LNCaP clone FGC (cell line): ENCODE measurements around the gene NUDT5.

ENCODE experiments used
- DNase-seq: peaks from one replicate; pipeline ENCODE4 v3.0.0-alpha.2; 2011; ENCODE audit warnings: low read depth
- H3K4me3 ChIP-seq: 2 replicates; pipeline ENCODE4 v1.5.1; 2011; ENCODE audit warnings: mild to moderate bottlenecking, low read depth, low read length, control low read depth
- CTCF ChIP-seq: IDR thresholded peaks from 2 replicates; pipeline ENCODE4 v1.5.1; 2012; ENCODE audit warnings: mild to moderate bottlenecking; ENCODE audit not compliant: control insufficient read depth, insufficient read depth; ENCODE audit errors: extremely low read depth

Gene NUDT5

GRCh38 chr10:12195603-12196506 is at the start of gene NUDT5, which contains the start of gene CDC123:
Gene NUDT5 (minus strand): TSS chr10:12195891. CDS start chr10:12186291, 9,600 bp downstream.
Gene CDC123 (plus strand): TSS chr10:12196188. CDS start chr10:12196246, 58 bp downstream.
- no peak for TF ChIP-seq CTCF
- peak within 1 kb of the TSS; percentile 87 for H3K4me3 ChIP-seq
- peak; percentile 68 for DNase-seq

- TF ChIP-seq CTCF = no peak
Observed at GRCh38 chr10:12243864-12244620, 48.4 kb upstream of the NUDT5 start.

GRCh38 chr10:12241810-12242529 is 46.3 kb upstream of the NUDT5 start:
- no peak for DNase-seq
- no peak overlapping the region for H3K4me3 ChIP-seq
- TF ChIP-seq CTCF = no peak

More at GRCh38 chr10:12243864-12244620, 48.4 kb upstream of the NUDT5 start:
- no peak for DNase-seq
- no peak overlapping the region for H3K4me3 ChIP-seq

GRCh38 chr10:12238821-12239220 is 43.1 kb upstream of the NUDT5 start:
- no peak for TF ChIP-seq CTCF
- H3K4me3 ChIP-seq = no peak overlapping the region
- no peak for DNase-seq

- no peak for TF ChIP-seq CTCF
- no peak for DNase-seq
- H3K4me3 ChIP-seq = no peak overlapping the region
Observed at GRCh38 chr10:12237265-12238220, 41.9 kb upstream of the NUDT5 start.
